Head of caudate nucleus (tissue), 42 donors: Measurements from ENCODE around the gene GPA33.

Source experiments
- DNase-seq, 42 donors: peaks; one replicate each; pipeline versions ENCODE4 v3.0.0 to v3.0.0-alpha.2; 2020 to 2021; ENCODE audit warnings: mixed read lengths in 7 of 42
- intact Hi-C: fragments of 100-400 bp; cut with DNase I; formaldehyde crosslinking; loops from one replicate; pipeline ENCODE4 v1.15.0; 2022

Gene GPA33

GRCh38 chr1:167090314-167090942, at the start of gene GPA33:
Gene GPA33 (minus strand): TSS chr1:167090377. CDS start chr1:167090287, 90 bp downstream.
- DNase-seq: no peak
- intact Hi-C loops: no loop called here

GRCh38 chr1:167138703-167139102, 48.5 kb upstream of the GPA33 start:
- DNase-seq: no peak
- intact Hi-C loops: no loop called here

- intact Hi-C loops: no loop called here
- no peak for DNase-seq
These were observed 47.8 kb upstream of the GPA33 start for GRCh38 chr1:167137793-167138510.

- peak in 25 of 42 donors; percentile 5 to 74 (median 37) for DNase-seq
- intact Hi-C loops: no loop called here
These were observed 47.2 kb upstream of the GPA33 start for GRCh38 chr1:167137332-167137781.

- no peak for DNase-seq
- intact Hi-C loops: no loop called here
These were observed 46.6 kb upstream of the GPA33 start for GRCh38 chr1:167136806-167137205.

- intact Hi-C loops: no loop called here
- peak in 1 of 42 donors; percentile 49 for DNase-seq
These were observed 46.0 kb upstream of the GPA33 start for GRCh38 chr1:167136191-167136614.

GRCh38 chr1:167135281-167135840, 45.2 kb upstream of the GPA33 start:
- intact Hi-C loops: no loop called here
- peak in 1 of 42 donors; percentile 16 for DNase-seq

GRCh38 chr1:167132301-167133010, 42.3 kb upstream of the GPA33 start:
- intact Hi-C loops: no loop called here
- peak in 1 of 42 donors; percentile 12 for DNase-seq

GRCh38 chr1:167130829-167131510, 40.8 kb upstream of the GPA33 start:
- peak in 1 of 42 donors; percentile 4 for DNase-seq
- intact Hi-C loops: no loop called here

- peak in 1 of 42 donors; percentile 22 for DNase-seq
- intact Hi-C loops: no loop called here
These were observed 38.4 kb upstream of the GPA33 start for GRCh38 chr1:167128261-167129227.

GRCh38 chr1:167127661-167128060, 37.5 kb upstream of the GPA33 start:
- DNase-seq: no peak
- intact Hi-C loops: no loop called here

GRCh38 chr1:167127236-167127635, 37.1 kb upstream of the GPA33 start:
- no peak for DNase-seq
- intact Hi-C loops: no loop called here

- DNase-seq: no peak
- intact Hi-C loops: no loop called here
These were observed 36.6 kb upstream of the GPA33 start for GRCh38 chr1:167126811-167127210.

- intact Hi-C loops: no loop called here
- DNase-seq: peak in 10 of 42 donors; percentile 6 to 48 (median 29)
These were observed 36.1 kb upstream of the GPA33 start for GRCh38 chr1:167126317-167126716.

- DNase-seq: no peak
- intact Hi-C loops: no loop called here
These were observed 32.4 kb upstream of the GPA33 start for GRCh38 chr1:167122568-167122967.

GRCh38 chr1:167122121-167122480, 31.9 kb upstream of the GPA33 start:
- intact Hi-C loops: no loop called here

GRCh38 chr1:167121375-167122120, 31.4 kb upstream of the GPA33 start:
- peak in 39 of 42 donors; percentile 17 to 78 (median 45) for DNase-seq
- intact Hi-C loops: no loop called here

More at GRCh38 chr1:167122121-167122480, 31.9 kb upstream of the GPA33 start:
- DNase-seq: no peak
